Omental fat pad (tissue), 4 donors: ENCODE results near the gene KRT80. TPM values are rescaled to one million over a fixed set of nuclear protein-coding genes. Genes with fewer than 3 reads are reported as not detected.

ENCODE experiments used
- ATAC-seq: fragments of 150-250 bp; one replicate; pipeline ENCODE4 v1.9.1; 2016; ENCODE audit warnings: mild to moderate bottlenecking, moderate library complexity; ENCODE audit not compliant: low FRiP score
- DNase-seq: peaks from one replicate; pipeline ENCODE4 v3.0.0-alpha.2; 2019; ENCODE audit warnings: low spot score
- total RNA-seq, 4 donors: library from RNA; depleted of rRNA; stranded (reverse); fragments of >200 nt; gene quantifications; one replicate each; pipeline ENCODE4 v1.1.0, GENCODE V29; 2016
- TF ChIP-seq, protein P1 (sequence below), 3 donors: fragments of 450-650 bp; IDR thresholded peaks; one replicate each; pipeline ENCODE4 v1.5.1; 2016 to 2017; ENCODE audit warnings: antibody characterized with exemption in 3 of 3, mild to moderate bottlenecking in 3 of 3, moderate library complexity in 2 of 3

The KRT80 gene
- total RNA-seq, 4 donors from 2014 or later = 0.37 to 5.5 (median 0.75) TPM; not detected in 1

DNA sequence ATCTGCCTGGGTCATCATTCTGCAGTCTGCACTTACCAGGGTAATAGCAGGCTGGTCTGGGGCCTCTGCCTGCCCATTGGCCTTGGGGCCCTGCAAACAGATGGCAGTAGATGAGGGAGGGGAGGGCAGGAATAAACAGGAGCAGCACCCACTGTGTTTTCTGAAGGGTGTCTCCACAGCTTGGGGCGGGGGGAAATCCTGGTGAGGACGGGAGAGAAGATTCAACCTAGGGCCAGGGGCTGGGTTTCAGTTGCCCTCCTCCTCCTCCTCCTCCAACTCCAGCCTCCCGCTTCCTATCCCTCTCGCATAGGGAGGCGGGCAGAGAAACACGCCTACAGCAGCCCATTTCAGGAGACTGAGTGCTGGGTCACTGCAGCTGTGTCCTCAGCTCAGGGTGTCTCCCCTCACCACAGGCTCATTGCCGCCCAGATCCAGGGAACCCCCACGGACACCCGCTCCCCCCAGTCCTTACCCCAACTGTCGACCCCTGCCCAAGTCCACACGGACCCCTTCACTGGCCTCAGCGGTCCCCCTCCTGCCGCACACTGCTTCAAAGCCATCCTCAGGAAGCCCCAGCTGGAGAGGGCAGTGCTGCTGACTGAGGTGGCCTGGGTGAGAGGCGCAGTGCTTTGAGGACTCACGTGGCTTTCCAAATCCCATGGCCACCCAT is 9.1 kb upstream of the KRT80 start:
- TF ChIP-seq, protein P1, sequence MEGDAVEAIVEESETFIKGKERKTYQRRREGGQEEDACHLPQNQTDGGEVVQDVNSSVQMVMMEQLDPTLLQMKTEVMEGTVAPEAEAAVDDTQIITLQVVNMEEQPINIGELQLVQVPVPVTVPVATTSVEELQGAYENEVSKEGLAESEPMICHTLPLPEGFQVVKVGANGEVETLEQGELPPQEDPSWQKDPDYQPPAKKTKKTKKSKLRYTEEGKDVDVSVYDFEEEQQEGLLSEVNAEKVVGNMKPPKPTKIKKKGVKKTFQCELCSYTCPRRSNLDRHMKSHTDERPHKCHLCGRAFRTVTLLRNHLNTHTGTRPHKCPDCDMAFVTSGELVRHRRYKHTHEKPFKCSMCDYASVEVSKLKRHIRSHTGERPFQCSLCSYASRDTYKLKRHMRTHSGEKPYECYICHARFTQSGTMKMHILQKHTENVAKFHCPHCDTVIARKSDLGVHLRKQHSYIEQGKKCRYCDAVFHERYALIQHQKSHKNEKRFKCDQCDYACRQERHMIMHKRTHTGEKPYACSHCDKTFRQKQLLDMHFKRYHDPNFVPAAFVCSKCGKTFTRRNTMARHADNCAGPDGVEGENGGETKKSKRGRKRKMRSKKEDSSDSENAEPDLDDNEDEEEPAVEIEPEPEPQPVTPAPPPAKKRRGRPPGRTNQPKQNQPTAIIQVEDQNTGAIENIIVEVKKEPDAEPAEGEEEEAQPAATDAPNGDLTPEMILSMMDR (IDR thresholded peaks at IDR 0.05) = no peak
- ATAC-seq (no peak), DNase-seq (no peak)

DNA sequence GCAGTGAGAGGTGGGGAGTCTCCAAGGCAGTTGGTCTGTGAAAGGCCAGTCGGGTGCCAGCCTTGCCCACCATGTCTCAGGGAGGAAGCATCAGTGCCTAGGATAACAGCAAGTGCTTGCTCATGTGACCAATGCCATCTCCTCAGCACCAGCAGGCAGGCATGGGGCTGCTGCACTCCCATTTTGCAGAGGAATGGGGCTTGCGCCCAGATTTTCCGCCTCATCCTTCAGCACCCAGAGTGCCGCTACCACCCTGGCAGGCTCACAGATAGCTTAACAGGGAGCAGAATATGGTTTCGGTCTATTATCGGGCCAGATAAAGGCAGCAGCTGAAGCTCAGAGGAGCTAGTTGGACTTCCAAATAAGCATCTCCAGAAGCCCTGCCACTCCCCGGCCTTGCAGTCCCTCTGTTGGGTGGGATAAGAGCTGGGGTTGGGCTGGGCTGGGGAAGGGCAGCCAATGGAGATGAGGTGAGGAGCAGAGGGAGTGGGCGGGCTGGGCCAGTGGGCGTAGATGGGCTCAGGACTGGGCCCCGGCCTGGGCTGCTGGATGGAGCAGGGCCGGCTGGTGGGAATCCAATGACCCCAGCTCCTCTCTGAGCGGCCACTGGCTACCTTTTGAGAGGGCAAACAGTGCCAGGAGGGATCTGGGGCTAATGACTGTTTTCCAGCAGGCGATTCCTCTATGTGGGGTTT is 8.4 kb upstream of the KRT80 start:
- TF ChIP-seq, protein P1 (IDR thresholded peaks at IDR 0.05) = no peak
- no peak for DNase-seq
- no peak for ATAC-seq

DNA sequence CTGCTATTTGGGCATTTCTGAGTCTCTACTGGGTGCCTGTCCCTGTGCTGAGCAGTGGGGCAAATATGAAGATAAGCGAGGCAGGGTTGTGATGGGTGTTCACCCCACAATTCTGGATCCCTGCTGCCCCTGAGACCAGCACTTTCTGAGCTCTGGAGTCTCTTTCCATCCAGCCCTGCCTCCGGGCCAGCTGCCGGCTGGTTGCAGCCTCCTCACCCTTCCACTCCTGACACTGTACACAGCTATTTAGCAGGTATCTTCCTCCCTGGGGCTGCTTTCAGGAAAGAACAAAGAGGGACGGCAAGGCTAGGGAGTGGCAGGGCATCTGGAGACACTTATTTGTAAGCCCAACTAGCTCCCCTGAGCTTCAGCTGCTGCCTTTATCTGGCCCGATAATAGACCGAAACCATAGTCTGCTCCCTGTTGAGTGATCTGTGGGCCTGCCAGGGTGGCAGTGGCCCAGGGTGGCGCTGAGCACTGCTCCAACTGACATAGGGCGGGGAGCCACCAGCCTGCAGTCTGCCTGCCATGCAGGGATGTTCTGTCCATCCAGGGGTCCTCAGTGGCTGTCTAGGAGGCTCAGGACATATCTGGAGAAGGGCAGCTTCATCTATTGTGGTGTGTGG is 7.6 kb upstream of the KRT80 start:
- DNase-seq (no peak), ATAC-seq (no peak)
- TF ChIP-seq, protein P1 (IDR thresholded peaks at IDR 0.05) = no peak

DNA sequence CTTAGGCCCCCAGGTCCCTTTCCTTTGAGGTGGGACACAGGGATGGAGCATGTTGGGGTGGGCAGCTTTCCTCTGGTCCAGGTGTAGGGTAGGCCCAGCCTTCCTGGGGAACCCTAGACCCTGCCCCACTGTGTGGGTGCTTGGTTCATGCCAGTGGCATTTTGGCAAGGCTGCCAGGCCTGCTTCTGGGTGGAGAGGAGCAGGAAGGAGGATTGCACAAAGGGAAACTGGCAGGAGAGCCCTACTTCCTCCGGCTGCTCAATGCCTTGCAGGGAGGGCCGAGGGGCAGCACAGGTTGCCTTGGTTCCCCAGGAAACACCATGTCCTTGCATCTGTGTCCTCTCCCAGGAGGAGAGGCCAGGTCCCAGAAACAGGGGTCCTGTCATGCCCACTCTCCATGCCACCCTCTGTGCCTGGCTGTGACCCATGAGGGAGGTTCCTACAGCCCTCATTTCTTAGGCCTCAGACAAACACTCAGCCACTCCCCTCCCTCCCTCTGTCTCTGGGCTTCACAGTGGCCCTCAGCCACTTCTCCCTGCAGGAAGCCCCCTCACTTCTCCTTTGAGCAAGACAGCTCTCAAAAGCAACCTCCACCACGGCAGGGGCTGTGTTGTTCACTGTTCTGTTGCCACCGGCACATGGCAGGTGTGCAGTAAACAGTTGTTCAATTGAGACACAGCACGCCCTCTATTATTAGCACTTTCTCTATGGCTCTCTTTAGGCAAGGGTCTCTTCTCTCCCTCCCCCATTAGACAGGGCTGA is 6.8 kb upstream of the KRT80 start:
- no peak for DNase-seq
- ATAC-seq = no peak
- TF ChIP-seq, protein P1 (IDR thresholded peaks at IDR 0.05) = no peak

DNA sequence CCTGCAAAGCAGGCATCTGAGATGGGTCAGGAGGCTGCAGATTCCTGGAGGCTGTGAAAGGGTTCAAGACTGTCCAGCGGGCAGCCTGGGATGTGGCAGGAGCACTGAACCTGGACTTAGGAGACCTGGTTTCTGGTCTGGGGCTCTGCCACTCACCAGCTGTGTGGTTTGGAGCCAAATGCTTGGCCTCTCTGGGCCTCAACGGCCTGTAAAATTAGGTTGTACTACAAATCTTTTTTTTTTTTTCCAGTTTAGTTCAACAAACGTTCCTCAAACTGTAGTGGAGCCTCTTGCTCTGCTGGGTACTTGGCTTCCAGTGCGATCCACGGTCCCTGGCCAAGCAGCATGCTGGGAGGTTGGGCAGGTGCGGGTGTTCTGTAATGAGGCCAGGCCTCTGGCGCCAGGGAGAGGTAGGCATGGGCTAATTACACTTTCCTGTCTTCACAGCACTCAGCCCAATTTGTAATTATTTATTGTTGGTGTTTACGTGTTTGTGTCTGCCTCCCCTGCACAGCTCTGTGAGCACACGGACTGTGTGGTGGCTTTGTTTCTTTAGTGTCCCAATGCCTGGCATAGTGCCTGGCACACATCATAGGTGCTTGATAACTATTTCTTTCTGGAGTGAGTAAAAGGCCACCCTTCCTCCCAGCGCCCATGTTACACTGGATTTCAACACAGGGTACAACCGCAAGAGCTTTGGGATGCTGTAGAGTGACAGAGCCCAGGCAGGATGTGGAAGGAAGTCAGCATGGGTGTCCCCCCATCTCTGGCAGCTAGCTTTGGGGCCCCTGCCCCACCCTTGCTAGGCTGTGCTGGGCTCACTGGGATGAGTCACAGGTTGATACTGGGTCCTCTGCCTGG is 5.8 kb upstream of the KRT80 start:
- TF ChIP-seq, protein P1 (IDR thresholded peaks at IDR 0.05) = no peak
- no peak for ATAC-seq

DNA sequence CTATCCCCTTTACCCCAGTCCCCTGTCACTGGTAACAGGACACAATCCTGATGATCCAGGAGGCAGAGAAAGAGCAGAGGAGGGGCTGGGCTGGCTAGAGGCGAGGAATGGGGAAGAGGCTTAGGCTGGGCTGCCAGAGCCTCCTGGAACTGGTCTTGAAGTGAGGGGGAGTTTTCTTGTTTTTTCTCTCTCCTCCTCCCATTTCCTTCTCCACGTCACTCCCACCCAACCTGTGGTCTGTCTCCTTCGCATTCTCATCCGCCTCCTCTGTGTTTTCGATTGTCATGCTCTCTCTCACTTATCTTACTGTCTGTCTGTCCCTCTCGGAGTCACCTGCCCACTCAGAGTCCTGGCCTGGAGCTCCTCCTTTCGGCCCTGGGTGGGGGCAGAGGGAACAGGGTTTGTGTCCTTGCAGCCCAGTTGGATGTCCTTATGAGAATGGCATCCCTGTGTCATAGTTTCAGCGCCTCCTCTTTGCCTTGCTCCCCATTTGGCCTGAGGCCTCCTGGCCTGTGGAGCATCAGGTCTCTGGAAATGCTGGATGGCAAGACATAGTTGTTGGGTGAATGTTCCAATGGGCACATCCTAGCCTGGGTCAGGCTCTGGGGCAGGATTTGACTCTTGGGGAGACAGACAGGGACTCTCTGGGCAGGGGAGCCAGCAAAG is 3.4 kb upstream of the KRT80 start:
- DNase-seq (no peak), ATAC-seq (peak; percentile 33)
- TF ChIP-seq, protein P1 (IDR thresholded peaks at IDR 0.05) = no peak

More for the DNA sequence above, 5.8 kb upstream of the KRT80 start:
- DNase-seq = no peak
